ENCODE data around the gene OR4N5. TPM values are rescaled to one million over a fixed set of nuclear protein-coding genes. Genes with fewer than 3 reads are reported as not detected.

Gene OR4N5
- total RNA-seq, 2 experiments from 2014 or later, result not detected

Other genes with a start within 250 kb of the OR4N5 start
- gene OR4K5, start 218.2 kb upstream of the OR4N5 start, total RNA-seq, result not detected
- not detected for gene OR4K1, start 207.9 kb upstream of the OR4N5 start, total RNA-seq
- not detected for gene OR4K15, start 163.2 kb upstream of the OR4N5 start, total RNA-seq
- not detected for gene OR4Q2, start 136.7 kb upstream of the OR4N5 start, total RNA-seq
- not detected for gene OR4K14, start 119.5 kb upstream of the OR4N5 start, total RNA-seq
- not detected for gene OR4K13, start 102.8 kb upstream of the OR4N5 start, total RNA-seq
- gene OR4L1, start 78.8 kb upstream of the OR4N5 start, total RNA-seq, result not detected
- gene OR4K17, start 28.1 kb upstream of the OR4N5 start, total RNA-seq, result not detected
- not detected for gene OR11G2, start 52.1 kb downstream of the OR4N5 start, total RNA-seq
- not detected for gene OR11H6, start 84.9 kb downstream of the OR4N5 start, total RNA-seq
- gene OR11H7, start 90.2 kb downstream of the OR4N5 start, total RNA-seq, result not detected
- not detected for gene OR11H4, start 100.5 kb downstream of the OR4N5 start, total RNA-seq
- gene TTC5, start 167.1 kb downstream of the OR4N5 start, total RNA-seq, result 10 to 100 TPM; 21.8 to 22.0 TPM
- 10 to 100 TPM; 35.3 to 38.3 TPM for gene CCNB1IP1, start 194.5 kb downstream of the OR4N5 start, total RNA-seq
- 10 to 100 TPM; 29.7 to 32.3 TPM for gene PARP2, start 204.8 kb downstream of the OR4N5 start, total RNA-seq